ENCODE data around the gene SCYGR7.

The SCYGR7 gene

DNA sequence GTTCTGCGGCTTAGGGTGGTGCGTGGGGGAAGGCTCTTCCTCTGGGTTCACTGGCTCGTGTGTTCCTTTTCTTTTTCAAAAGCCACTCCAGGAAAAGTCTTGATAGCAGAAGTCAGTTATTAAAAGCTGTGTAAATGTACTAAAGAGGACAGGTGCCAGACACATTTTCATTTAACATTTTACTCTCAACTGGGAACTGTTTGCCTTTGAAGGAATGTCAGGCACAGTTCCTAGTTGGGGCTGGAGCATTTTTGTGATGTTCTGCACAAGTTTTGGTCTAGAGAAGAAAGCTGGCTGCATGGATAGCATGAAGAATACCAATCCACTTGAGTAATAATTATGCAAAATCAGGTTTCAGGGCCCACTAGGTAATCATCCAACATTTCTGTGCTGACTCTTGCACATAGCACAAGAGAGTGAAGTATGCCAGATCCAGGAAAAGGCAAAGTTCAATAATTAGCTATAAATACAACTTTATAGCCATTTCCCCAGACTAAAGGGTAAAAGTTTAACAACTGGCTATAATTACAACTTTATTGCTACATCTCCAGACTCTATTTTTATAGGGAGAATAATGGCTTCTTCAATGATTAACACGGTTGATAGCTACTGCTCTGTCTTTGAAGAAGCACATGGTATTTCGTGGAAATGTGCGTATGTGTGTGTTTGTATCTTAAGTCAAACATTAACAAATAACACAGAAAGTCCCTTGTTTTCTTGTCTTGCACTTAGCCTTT lies 33.8 kb downstream of the SCYGR7 start:
- H3K9me3 ChIP-seq (ENCODE audit: insufficient read depth, low read depth, low read length) = no peaks in the 10 kb centered on the region

DNA sequence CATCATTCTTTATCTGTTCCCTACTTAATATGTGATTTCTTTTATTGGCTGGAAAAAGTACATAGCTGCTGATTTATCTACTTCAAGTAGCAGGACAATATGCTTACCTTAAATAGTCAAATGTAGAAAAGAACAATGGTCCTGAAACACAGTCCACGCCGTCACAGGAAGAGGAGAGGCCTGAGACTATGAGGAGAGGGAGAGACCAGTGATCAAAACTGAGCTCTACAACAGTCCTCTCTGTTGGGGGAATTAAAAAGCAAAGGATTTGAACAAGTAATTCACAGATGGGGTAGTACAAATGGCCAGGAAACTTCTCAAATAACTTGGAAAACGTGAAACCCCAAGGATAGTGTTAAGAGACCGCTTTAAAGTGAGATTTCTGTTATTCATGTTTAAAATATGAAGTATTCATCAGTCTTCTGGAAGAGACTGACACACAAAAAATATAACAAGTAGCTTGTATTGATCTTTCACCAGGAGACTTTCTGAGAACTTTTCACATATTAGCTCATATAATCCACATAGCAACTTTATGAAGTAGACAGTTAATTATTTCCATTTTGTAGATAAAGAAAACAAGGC lies 37.7 kb downstream of the SCYGR7 start:
- Histone ChIP-seq H3K4me3 (ENCODE audit: low read length, poor library complexity, severe bottlenecking) (no peak overlapping the region), H3K4me1 (ENCODE audit: insufficient read depth, low read length, poor library complexity, severe bottlenecking) (no peaks in the 10 kb centered on the region), H4K20me1 (ENCODE audit: insufficient read depth, low read length, poor library complexity, severe bottlenecking) (no peaks in the 10 kb centered on the region), H3K79me2 (ENCODE audit: insufficient read depth, low read length) (no peaks in the 10 kb centered on the region), H3K9me2 (replicated peaks; ENCODE audit: low read depth, low read length) (no peaks in the 10 kb centered on the region), H3K27me3 (ENCODE audit: insufficient read depth, low read length, poor library complexity, severe bottlenecking) (no peaks in the 10 kb centered on the region), H3K36me3 (ENCODE audit: insufficient read depth, low read length) (no peaks in the 10 kb centered on the region), H3F3A (ENCODE audit: low read depth) (no peaks in the 10 kb centered on the region), H3K4me2 (ENCODE audit: low read depth, low read length, poor library complexity, severe bottlenecking) (no peak overlapping the region), H2AFZ (ENCODE audit: low read length) (peak overlapping the region; percentile 60; the same call in 1 of the 2 replicates), H3K9ac (ENCODE audit: low read depth, low read length, poor library complexity, severe bottlenecking) (no peak overlapping the region), H3K9me3 (ENCODE audit: insufficient read depth, low read depth, low read length) (no peaks in the 10 kb centered on the region)
- TF ChIP-seq, protein P1, sequence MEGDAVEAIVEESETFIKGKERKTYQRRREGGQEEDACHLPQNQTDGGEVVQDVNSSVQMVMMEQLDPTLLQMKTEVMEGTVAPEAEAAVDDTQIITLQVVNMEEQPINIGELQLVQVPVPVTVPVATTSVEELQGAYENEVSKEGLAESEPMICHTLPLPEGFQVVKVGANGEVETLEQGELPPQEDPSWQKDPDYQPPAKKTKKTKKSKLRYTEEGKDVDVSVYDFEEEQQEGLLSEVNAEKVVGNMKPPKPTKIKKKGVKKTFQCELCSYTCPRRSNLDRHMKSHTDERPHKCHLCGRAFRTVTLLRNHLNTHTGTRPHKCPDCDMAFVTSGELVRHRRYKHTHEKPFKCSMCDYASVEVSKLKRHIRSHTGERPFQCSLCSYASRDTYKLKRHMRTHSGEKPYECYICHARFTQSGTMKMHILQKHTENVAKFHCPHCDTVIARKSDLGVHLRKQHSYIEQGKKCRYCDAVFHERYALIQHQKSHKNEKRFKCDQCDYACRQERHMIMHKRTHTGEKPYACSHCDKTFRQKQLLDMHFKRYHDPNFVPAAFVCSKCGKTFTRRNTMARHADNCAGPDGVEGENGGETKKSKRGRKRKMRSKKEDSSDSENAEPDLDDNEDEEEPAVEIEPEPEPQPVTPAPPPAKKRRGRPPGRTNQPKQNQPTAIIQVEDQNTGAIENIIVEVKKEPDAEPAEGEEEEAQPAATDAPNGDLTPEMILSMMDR (conservative IDR thresholded peaks at IDR 0.05; ENCODE audit: low read length) = no peak
- no peak for TF ChIP-seq EZH2phosphoT487 (IDR thresholded peaks at IDR 0.05; ENCODE audit: borderline replicate concordance)

More for the DNA sequence above, 33.8 kb downstream of the SCYGR7 start:
- Histone ChIP-seq H3K36me3 (ENCODE audit: insufficient read depth, low read length) (no peaks in the 10 kb centered on the region), H4K20me1 (ENCODE audit: insufficient read depth, low read length, poor library complexity, severe bottlenecking) (no peaks in the 10 kb centered on the region), H3K4me1 (ENCODE audit: insufficient read depth, low read length, poor library complexity, severe bottlenecking) (no peaks in the 10 kb centered on the region), H2AFZ (ENCODE audit: low read length) (no peak overlapping the region; the same call in 1 of the 2 replicates), H3F3A (ENCODE audit: low read depth) (no peaks in the 10 kb centered on the region), H3K9ac (ENCODE audit: low read depth, low read length, poor library complexity, severe bottlenecking) (no peak overlapping the region), H3K27me3 (ENCODE audit: insufficient read depth, low read length, poor library complexity, severe bottlenecking) (no peaks in the 10 kb centered on the region), H3K4me3 (ENCODE audit: low read length, poor library complexity, severe bottlenecking) (no peak overlapping the region), H3K79me2 (ENCODE audit: insufficient read depth, low read length) (no peaks in the 10 kb centered on the region), H3K9me2 (replicated peaks; ENCODE audit: low read depth, low read length) (no peaks in the 10 kb centered on the region), H3K4me2 (ENCODE audit: low read depth, low read length, poor library complexity, severe bottlenecking) (no peak overlapping the region)
- TF ChIP-seq EZH2phosphoT487 (IDR thresholded peaks at IDR 0.05; ENCODE audit: borderline replicate concordance) = no peak
- TF ChIP-seq, protein P1 (conservative IDR thresholded peaks at IDR 0.05; ENCODE audit: low read length) = no peak

DNA sequence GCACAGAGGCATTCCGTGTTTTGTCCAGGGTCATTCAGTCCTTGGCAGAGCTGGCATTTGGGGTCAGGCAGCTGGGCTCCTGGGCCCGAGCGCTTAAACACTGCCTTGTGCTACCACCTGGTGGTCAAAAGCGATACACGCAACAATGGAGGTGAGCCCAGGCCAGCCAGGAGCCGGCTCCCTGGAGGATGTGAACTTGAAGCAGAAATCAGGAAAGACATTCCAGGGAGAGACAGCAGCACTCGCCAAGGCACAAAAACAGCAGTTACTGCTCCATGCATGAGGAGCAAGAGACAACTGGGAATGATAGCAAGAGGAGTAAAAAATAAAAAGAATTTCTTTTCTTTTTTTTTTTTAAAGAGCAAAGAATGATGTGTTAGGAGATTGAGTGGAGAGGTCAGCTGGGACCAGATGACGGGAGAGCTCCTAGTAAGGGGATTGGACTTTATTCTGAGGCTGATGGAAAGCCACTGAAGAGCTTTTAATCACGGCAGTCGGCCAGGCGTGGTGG lies 38.3 kb downstream of the SCYGR7 start:
- Histone ChIP-seq H3K36me3 (ENCODE audit: insufficient read depth, low read length) (no peaks in the 10 kb centered on the region), H3K9me2 (replicated peaks; ENCODE audit: low read depth, low read length) (no peaks in the 10 kb centered on the region), H3K4me2 (ENCODE audit: low read depth, low read length, poor library complexity, severe bottlenecking) (no peak overlapping the region), H3K9me3 (ENCODE audit: insufficient read depth, low read depth, low read length) (no peaks in the 10 kb centered on the region), H3K79me2 (ENCODE audit: insufficient read depth, low read length) (no peaks in the 10 kb centered on the region), H3K4me3 (ENCODE audit: low read length, poor library complexity, severe bottlenecking) (no peak overlapping the region), H2AFZ (ENCODE audit: low read length) (0 out of 2 replicates have a peak overlapping the region, but pooled peaks have one; percentile 60), H3K9ac (ENCODE audit: low read depth, low read length, poor library complexity, severe bottlenecking) (no peak overlapping the region), H3F3A (ENCODE audit: low read depth) (no peaks in the 10 kb centered on the region), H3K27me3 (ENCODE audit: insufficient read depth, low read length, poor library complexity, severe bottlenecking) (no peaks in the 10 kb centered on the region), H3K4me1 (ENCODE audit: insufficient read depth, low read length, poor library complexity, severe bottlenecking) (no peaks in the 10 kb centered on the region), H4K20me1 (ENCODE audit: insufficient read depth, low read length, poor library complexity, severe bottlenecking) (no peaks in the 10 kb centered on the region)
- TF ChIP-seq, protein P1 (conservative IDR thresholded peaks at IDR 0.05; ENCODE audit: low read length) = peak; percentile 88
- TF ChIP-seq EZH2phosphoT487 (IDR thresholded peaks at IDR 0.05; ENCODE audit: borderline replicate concordance) = no peak
